Measurements from ENCODE around the gene LARP6.
"Not testable (repeated sequence)": the region's sequence is repeated elsewhere in the genome, so short reads cannot be mapped to it uniquely, and the experiment has no call there.

The LARP6 gene

GRCh38 chr15:70853973-70854665, at the start of gene LARP6:
Gene LARP6, minus strand, starts transcription at chr15:70854157. Its CDS starts 69 bp downstream, at chr15:70854088.
- DNase-seq: peak; percentile 77

GRCh38 chr15:70902107-70902506, 48.1 kb upstream of the LARP6 start:
- peak; percentile 38 for DNase-seq

GRCh38 chr15:70892912-70893560, 39.1 kb upstream of the LARP6 start:
- peak; percentile 82 for DNase-seq

DNA sequence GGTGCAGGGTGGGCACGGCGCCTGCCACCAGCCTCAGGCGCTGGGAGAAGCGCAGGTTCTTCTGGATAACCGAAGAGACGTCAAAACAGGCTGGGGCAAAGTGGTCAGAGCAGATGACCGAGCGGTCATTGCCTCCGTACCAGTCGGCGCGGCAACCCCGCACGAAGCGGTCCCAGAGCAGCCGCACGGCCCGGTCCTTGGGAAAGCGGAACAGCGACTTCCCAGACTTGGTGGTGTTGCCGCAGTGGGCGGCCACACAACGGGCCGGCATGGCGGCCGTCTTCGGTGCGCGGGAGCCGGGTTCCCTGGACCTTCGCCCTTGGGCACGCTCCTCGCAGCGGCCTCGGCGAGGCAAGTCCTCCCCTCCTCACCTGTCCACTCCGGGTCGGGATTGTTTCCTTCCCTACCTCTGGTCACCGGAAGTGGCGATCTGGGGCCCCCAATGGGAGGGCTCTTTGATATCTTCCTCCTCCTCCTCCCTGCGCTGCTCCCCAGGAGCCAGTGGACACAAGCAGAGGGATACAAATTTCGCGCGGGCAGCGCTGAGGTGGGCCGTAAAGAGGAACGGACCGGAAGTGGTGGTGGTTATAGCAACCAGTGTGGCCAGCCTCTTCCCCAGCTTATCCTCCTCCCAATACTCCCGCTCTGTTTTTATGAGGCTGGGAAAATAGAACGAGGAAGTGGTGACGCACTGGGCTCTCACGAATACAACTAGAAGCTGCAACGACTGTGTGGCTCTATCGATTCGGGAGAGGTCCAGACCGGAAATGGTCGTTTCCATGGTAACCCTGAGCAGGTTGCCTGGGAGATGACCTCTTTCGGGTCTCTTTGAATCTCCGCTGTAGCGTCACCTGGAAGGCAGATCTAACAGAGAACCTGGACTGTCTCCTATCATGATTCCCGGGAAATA, 38.3 kb upstream of the LARP6 start, which contains the start of the genes LRRC49 and THAP10:
Gene LRRC49 (plus strand): TSS at position 825 of the 910 bp plus-strand sequence. CDS start 69 bp downstream, at position 894.
Gene THAP10 (minus strand): TSS at position 432 of the 910 bp plus-strand sequence. CDS start 161 bp downstream, at position 271.
- peak; percentile 96 for DNase-seq

DNA sequence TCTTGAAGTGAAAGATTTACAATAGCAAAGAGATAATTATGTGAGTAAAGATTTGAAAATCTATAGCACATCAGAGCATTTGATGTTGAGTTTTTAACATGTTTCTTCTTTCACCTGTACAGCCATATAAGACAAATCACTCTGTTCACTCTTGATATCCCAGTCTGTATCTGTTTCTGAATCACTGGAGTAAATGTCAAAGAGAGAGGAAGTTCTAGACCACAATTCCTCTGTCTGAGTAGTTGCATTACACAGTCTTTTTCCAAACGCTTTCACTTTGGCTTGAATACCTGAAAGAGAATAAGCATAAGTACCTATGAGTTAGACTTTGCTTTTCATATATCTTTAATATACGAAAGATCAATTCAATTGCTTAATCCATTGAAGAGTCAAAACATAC, 28.4 kb upstream of the LARP6 start:
- no peak for DNase-seq

GRCh38 chr15:70880781-70881180, 26.8 kb upstream of the LARP6 start:
- DNase-seq: no peak

GRCh38 chr15:70879401-70879800, 25.4 kb upstream of the LARP6 start:
- DNase-seq: no peak

- DNase-seq: no peak
Observed at GRCh38 chr15:70876683-70877082, 22.7 kb upstream of the LARP6 start.

- no peak for DNase-seq
Observed at GRCh38 chr15:70876011-70876410, 22.1 kb upstream of the LARP6 start.

DNA sequence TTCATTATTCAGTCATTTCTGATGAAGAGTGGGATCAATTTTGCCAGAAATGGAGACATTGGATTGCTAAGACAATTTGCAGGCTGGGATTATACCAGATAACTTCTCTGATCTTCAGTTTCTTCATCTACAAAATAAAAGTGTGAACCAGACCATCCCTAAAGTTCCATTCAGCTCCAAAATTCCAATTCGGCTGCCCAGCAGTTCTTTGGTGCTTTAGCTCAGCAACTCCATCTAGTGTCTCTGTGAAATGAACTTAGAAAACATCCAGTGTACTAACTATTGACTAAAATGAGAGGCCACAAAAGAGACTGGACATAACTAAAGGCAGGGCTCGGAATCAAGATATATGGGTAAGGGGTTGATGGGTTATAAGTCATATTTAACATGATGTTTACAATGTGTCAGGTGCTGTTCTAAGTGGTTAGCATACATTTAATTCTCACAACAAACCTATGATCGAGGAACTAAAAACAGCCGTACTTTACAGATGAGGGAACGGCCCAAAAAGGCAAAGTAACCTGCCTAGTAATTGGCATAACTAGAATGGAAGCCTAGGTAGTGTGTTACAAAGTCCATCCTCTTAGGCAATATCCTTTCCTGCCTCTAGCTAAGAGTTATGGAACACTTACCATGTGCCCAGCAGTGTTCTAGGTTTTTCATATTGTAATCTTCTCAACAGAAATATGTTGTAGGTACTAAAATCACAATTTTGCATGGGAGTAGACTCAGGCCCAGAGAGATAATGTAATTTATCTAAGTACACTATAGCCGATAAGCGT, 21.2 kb upstream of the LARP6 start:
- DNase-seq: peak; percentile 32

GRCh38 chr15:70873232-70874054, 19.5 kb upstream of the LARP6 start:
- no peak for DNase-seq

DNA sequence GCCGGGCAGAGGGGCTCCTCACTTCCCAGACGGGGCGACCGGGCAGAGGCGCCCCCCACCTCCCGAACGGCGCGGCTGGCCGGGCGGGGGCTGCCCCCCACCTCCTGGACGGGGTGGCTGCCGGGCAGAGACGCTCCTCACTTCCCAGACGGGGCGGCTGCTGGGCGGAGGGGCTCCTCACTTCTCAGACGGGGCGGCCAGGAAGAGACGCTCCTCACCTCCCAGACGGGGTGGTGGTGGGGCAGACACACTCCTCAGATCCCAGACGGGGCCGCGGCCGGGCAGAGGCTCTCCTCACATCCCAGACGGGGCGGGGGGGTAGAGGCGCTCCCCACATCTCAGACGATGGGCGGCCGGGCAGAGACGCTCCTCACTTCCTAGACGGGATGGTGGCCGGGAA, 17.5 kb upstream of the LARP6 start:
- DNase-seq: not testable (repeated sequence)

- no peak for DNase-seq
Observed at GRCh38 chr15:70870051-70870450, 16.1 kb upstream of the LARP6 start.

DNA sequence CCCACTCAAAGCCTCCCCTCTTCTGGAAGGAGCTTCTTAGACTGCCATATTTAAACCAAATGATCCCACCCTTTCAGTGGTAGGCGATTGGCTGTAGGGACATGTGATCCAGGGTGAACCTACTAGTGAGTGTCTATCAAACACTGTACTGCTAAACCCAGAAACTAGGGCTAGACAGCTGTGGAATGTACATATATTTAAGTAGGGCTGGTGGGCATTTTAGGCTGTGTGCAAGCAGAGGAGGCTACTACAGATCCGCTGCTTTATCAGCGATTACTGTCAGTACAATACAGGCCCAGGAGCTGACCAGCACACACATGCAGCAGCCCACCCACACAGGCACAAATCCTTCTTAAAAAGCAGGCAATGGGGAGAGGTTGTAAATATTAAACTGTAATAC, 15.4 kb upstream of the LARP6 start:
- DNase-seq: no peak

DNA sequence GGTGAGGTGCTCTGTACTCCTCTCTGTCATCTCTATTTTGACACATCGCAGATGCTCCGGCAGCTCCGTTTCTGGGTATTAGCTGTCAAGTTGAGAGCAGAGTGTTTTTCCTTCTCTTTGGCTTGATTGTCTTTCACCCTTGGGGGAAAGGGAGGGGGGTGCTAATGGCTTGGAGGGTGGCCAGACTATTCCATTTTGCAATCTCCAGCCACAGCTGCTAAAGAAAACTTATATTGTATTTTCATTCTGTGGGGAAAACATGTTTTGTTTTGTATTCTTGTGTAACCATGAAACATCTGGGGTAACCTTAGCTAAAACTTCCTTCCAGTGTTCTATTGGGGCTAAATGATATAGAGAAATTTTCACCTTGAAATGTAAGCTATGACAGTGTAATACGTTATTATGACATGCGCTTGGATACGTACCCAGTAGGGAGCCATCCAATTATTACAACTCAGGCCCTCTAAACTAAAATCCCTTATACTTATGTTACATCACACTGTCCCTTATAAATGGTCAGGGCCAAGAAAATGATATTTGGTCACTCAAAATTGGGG, 14.0 kb upstream of the LARP6 start:
- DNase-seq: no peak

- no peak for DNase-seq
Observed at GRCh38 chr15:70866982-70867641, 13.2 kb upstream of the LARP6 start.

DNA sequence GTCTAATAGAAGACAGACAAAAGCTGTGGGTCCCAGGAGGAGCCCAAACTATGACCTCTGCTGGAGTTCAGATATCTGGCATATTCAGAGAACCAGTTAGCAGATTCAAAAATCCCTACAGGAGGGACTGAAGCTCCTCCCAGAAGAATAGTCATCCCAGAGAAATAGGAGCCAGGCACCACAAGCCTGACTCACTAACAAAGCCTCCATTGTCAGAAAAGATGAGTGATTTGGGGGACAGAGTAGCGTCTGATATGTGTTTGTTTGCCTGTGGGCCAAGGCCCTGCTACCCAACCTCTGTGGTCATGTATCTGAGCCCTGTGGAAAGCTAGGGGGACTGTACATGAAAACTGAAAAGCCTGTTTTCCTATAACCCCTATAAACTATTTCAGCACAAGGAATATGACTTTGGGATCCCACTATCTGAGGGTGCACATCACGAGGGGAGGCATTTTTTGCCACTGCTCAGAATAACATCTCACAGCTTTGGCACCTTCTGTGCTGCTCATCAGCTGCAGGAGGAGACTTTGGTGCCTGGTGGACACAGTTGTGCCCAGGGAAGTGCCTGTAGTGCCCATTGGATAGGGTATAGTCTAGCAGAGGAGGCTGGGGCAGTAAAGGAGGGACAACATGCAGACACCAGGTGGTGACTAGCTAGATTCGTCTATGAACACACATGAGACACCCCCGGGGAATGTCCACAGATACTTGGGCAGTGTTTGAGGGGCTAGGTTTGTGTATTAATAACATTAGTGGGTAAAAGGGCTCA, 9.7 kb upstream of the LARP6 start:
- no peak for DNase-seq

DNA sequence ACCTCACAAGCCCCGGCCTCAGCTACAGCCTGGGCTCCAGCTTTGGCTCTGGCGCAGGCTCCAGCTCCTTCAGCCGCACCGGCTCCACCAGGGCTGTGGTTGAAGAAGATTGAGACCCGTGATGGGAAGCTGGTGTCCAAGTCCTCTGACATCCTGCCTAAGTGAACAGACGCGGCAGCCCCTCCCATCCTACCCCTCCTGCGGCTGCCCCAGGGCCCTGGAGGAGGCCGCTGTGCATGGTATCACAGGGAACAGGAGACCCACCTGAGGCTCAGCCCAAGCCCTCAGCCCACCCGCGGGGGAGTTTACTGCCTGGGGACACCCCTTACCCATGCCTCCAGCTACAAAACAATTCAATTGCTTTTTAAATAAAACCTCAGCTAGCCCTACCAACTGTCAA, 6.0 kb upstream of the LARP6 start:
- DNase-seq: no peak

GRCh38 chr15:70859322-70859908, 5.5 kb upstream of the LARP6 start:
- no peak for DNase-seq
